Activated T-helper 1 cell treated with anti-CD3 and anti-CD28 coated beads, Interleukin-12 subunit alpha, Interleukin-12 subunit beta, Interleukin-2, Interleukin-4 antibody, amounts not matched to agents 30 ng/mL and 10 ng/mL and 1 ng/mL, durations not matched to agents 14 hours and 24 hours and 36 hours (primary cell): ENCODE measurements around the gene IFNG-AS1. TPM values are rescaled to one million over a fixed set of nuclear protein-coding genes. Genes with fewer than 3 reads are reported as not detected.

Source experiments
- DNase-seq: peaks from one replicate; pipeline ENCODE4 v3.0.0; 2021; ENCODE audit warnings: low spot score
- H3K27ac Mint-ChIP-seq: one replicate; pipeline ENCODE4 v1.8.0; 2021; ENCODE audit warnings: mild to moderate bottlenecking, mixed read lengths
- H3K27me3 Mint-ChIP-seq: one replicate; pipeline ENCODE4 v1.8.0; 2022; ENCODE audit warnings: mild to moderate bottlenecking, moderate library complexity, mixed read lengths; ENCODE audit not compliant: insufficient read depth
- H3K36me3 Mint-ChIP-seq: one replicate; pipeline ENCODE4 v1.8.0; 2021; ENCODE audit warnings: low read depth, mixed read lengths
- H3K4me1 Mint-ChIP-seq: one replicate; pipeline ENCODE4 v1.8.0; 2021; ENCODE audit warnings: low read depth, mixed read lengths
- H3K4me3 Mint-ChIP-seq: one replicate; pipeline ENCODE4 v1.8.0; 2021; ENCODE audit warnings: mild to moderate bottlenecking, moderate library complexity, mixed read lengths
- H3K9me3 Mint-ChIP-seq: one replicate; pipeline ENCODE4 v1.8.0; 2021; ENCODE audit warnings: mixed read lengths
- intact Hi-C: fragments of 100-400 bp; cut with micrococcal nuclease; formaldehyde crosslinking; loops from one replicate; pipeline ENCODE4 v1.15.1; 2024
- total RNA-seq: library from RNA; stranded (reverse); gene quantifications from 2 replicates; pipeline ENCODE4 v1.2.3, GENCODE V29; 2022

Gene IFNG-AS1
- total RNA-seq, 1 donor from 2014 or later = 0.41 TPM

GRCh38 chr12:67969134-67969802 is 20.0 kb upstream of the IFNG-AS1 start:
- no peak overlapping the region for H3K27ac Mint-ChIP-seq
- H3K27me3 Mint-ChIP-seq = no peaks in the 10 kb centered on the region
- H3K9me3 Mint-ChIP-seq = peaks cover 4% of the 10 kb centered on the region
- DNase-seq = no peak
- no peaks in the 10 kb centered on the region for H3K4me1 Mint-ChIP-seq
- H3K36me3 Mint-ChIP-seq = no peaks in the 10 kb centered on the region
- no peak overlapping the region for H3K4me3 Mint-ChIP-seq
- intact Hi-C loops = no loop called here

DNA sequence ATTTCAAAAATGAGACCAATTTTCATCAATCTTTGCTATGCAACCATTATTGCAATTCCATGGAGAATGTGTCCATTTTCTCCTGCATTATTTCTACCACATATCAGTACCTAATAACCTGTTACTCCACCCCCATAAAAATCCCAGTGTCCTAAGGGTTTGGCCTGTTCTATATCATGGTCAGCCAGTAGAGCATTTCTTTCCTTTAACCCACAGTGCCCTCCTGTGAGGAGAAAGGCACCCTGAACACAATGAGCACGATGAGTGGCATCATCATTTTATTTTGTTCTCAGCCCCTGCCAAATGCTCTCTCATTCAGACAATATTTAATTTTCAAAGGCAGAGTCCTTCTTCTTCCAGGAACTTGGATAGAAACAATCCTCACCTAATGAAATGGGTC is 11.6 kb upstream of the IFNG-AS1 start:
- no peak for DNase-seq
- Mint-ChIP-seq H3K36me3 (peaks cover 8% of the 10 kb centered on the region), H3K27ac (no peak overlapping the region), H3K4me1 (peaks cover 6% of the 10 kb centered on the region), H3K9me3 (peaks cover 39% of the 10 kb centered on the region), H3K27me3 (no peaks in the 10 kb centered on the region), H3K4me3 (no peak overlapping the region)
- intact Hi-C loops = no loop called here

DNA sequence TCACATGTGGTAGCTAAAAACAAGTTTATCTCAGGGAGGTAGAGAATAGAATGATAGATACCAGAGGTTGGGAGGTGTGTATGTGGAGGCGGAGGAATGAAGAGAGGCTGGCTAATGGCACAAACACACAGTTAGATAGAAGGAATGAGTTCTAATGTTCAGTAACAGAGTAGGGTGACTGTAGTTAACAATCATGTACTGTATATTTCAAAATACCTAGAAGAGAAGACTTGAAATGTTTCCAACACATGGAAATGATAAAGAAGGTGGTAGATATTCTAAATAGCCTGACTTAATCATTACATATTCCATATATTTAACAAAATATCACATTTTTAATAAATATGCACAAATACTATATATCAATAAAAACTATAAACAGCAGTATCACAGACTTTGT is 8.9 kb upstream of the IFNG-AS1 start:
- no peaks in the 10 kb centered on the region for H3K27me3 Mint-ChIP-seq
- no peak for DNase-seq
- no peak overlapping the region for H3K27ac Mint-ChIP-seq
- H3K4me1 Mint-ChIP-seq = peaks cover 11% of the 10 kb centered on the region
- intact Hi-C loops = no loop called here
- H3K9me3 Mint-ChIP-seq = peaks cover 35% of the 10 kb centered on the region
- peaks cover 7% of the 10 kb centered on the region for H3K36me3 Mint-ChIP-seq
- H3K4me3 Mint-ChIP-seq = no peak overlapping the region

GRCh38 chr12:67981287-67982162 is 7.7 kb upstream of the IFNG-AS1 start:
- H3K36me3 Mint-ChIP-seq = peaks cover 8% of the 10 kb centered on the region
- peaks cover 11% of the 10 kb centered on the region for H3K4me1 Mint-ChIP-seq
- no peak overlapping the region for H3K27ac Mint-ChIP-seq
- intact Hi-C loops = no loop called here
- no peak for DNase-seq
- no peaks in the 10 kb centered on the region for H3K27me3 Mint-ChIP-seq
- no peak overlapping the region for H3K4me3 Mint-ChIP-seq
- H3K9me3 Mint-ChIP-seq = peaks cover 38% of the 10 kb centered on the region

DNA sequence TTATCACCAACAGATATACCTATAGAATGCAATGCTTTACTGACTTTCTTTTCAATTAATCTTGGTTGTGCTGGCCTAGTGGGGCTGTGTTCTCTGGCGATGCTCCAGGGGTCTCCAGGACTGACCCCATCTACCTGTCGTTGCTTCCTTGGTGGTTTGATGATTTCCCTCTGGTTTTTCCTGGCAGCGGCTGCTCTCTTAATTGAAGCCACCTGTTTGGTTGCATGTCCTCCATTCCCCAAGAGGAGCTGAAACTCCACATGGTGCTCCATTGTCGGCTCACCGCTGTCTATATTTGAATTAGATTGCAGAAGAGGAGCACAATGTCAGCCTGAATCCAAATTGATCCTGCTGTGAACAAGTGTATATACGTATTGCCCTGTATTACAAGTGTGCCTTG is 7.1 kb upstream of the IFNG-AS1 start:
- Mint-ChIP-seq H3K27me3 (no peaks in the 10 kb centered on the region), H3K4me3 (no peak overlapping the region), H3K36me3 (peaks cover 11% of the 10 kb centered on the region), H3K9me3 (peaks cover 41% of the 10 kb centered on the region), H3K4me1 (peaks cover 14% of the 10 kb centered on the region), H3K27ac (no peak overlapping the region)
- intact Hi-C loops = no loop called here
- no peak for DNase-seq

GRCh38 chr12:67986632-67987031 is 2.6 kb upstream of the IFNG-AS1 start:
- H3K4me1 Mint-ChIP-seq = peaks cover 56% of the 10 kb centered on the region
- peaks cover 32% of the 10 kb centered on the region for H3K9me3 Mint-ChIP-seq
- H3K27ac Mint-ChIP-seq = no peak overlapping the region
- intact Hi-C loops = no loop called here
- no peak overlapping the region for H3K4me3 Mint-ChIP-seq
- DNase-seq = no peak
- H3K36me3 Mint-ChIP-seq = peaks cover 13% of the 10 kb centered on the region
- H3K27me3 Mint-ChIP-seq = no peaks in the 10 kb centered on the region

DNA sequence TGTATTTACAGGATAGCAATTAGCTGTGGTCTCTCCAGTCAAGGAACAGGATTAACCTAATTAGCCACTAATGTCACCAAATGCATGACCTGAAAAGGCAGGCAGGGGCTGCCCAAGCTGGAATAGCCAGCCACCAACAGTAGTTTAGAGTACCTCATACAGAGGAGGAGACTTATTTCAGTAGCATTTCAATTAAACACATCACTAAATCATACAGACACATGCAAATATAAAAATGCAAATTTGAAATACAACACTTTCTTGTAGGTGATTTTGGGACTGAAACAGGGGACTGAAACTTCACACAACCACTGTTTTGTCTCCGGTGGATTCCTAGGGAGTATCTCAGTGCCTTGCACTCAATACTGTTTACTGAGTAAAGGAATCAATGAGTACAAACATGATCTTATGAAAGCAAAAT is 636 bp upstream of the IFNG-AS1 start:
- intact Hi-C loops = loop anchor here (1.0 to 2.0 kb wide), 3 partner anchors 8 to 542 kb away; no protein-coding TSS in a partner anchor
- H3K27ac Mint-ChIP-seq = peak overlapping the region; percentile 71
- H3K4me1 Mint-ChIP-seq = peaks cover 62% of the 10 kb centered on the region
- no peak for DNase-seq
- peaks cover 34% of the 10 kb centered on the region for H3K9me3 Mint-ChIP-seq
- H3K27me3 Mint-ChIP-seq = no peaks in the 10 kb centered on the region
- H3K4me3 Mint-ChIP-seq = peak overlapping the region; percentile 81
- H3K36me3 Mint-ChIP-seq = peaks cover 13% of the 10 kb centered on the region

GRCh38 chr12:67991158-67991557 is 1.9 kb downstream of the IFNG-AS1 start:
- DNase-seq = peak; percentile 48
- Mint-ChIP-seq H3K27ac (peak overlapping the region; percentile 91), H3K27me3 (no peaks in the 10 kb centered on the region)

DNA sequence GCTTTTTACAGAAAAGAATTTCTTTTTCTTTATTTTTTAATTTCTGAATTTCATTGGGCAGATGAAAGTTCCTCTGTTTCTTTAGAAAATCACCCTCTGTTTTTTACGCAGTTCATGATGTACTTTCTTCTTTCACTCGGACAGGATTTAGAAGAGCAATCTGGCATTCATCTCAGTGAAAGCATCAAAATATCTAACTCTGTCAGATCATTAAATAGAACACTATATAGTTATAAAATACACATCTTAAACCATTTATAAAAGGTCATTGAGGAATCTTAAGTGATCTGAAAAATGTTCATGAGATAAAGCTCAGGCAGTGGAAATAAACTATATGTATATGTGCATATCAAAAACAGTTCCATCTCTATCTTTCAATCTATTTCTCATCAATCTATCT is 3.9 kb downstream of the IFNG-AS1 start:
- H3K9me3 Mint-ChIP-seq = peaks cover 15% of the 10 kb centered on the region
- no peak overlapping the region for H3K4me3 Mint-ChIP-seq
- H3K36me3 Mint-ChIP-seq = peaks cover 10% of the 10 kb centered on the region
- H3K27ac Mint-ChIP-seq = no peak overlapping the region
- H3K4me1 Mint-ChIP-seq = peaks cover 80% of the 10 kb centered on the region
- intact Hi-C loops = no loop called here
- DNase-seq = no peak
- H3K27me3 Mint-ChIP-seq = no peaks in the 10 kb centered on the region

More at GRCh38 chr12:67991158-67991557, 1.9 kb downstream of the IFNG-AS1 start:
- H3K4me3 Mint-ChIP-seq = peak overlapping the region; percentile 78
- peaks cover 17% of the 10 kb centered on the region for H3K36me3 Mint-ChIP-seq
- intact Hi-C loops = loop anchor here (1.0 kb wide), 1 partner anchor 46 kb away; no protein-coding TSS in a partner anchor
- H3K4me1 Mint-ChIP-seq = peaks cover 77% of the 10 kb centered on the region
- peaks cover 30% of the 10 kb centered on the region for H3K9me3 Mint-ChIP-seq

GRCh38 chr12:67994046-67994445 is 4.8 kb downstream of the IFNG-AS1 start:
- peaks cover 79% of the 10 kb centered on the region for H3K4me1 Mint-ChIP-seq
- no peak overlapping the region for H3K4me3 Mint-ChIP-seq

DNA sequence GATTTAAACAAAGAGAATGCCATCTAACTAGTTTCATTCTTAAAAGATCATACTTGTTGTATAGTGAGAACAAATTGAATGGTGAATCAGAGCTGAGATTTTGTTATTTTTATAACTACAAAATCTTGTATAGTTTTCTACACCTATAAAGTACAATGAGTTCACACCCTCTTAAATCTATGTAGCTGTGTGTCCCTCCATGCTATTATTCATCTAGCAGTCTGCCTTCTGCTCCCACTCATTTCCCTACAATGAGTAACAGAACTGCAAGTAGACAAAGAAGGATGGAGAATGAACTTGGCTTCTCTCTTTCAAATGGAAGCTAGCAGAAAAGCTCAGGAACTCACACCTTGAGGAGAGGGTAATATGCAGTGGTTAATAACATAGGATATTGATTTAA is 7.1 kb downstream of the IFNG-AS1 start:
- intact Hi-C loops = loop anchor here (1.0 to 5.0 kb wide), 2 partner anchors 8 to 281 kb away; no protein-coding TSS in a partner anchor
- H3K27me3 Mint-ChIP-seq = no peaks in the 10 kb centered on the region
- peaks cover 69% of the 10 kb centered on the region for H3K4me1 Mint-ChIP-seq
- H3K4me3 Mint-ChIP-seq = no peak overlapping the region
- peaks cover 14% of the 10 kb centered on the region for H3K36me3 Mint-ChIP-seq
- peaks cover 5% of the 10 kb centered on the region for H3K9me3 Mint-ChIP-seq
- peak overlapping the region; percentile 1 for H3K27ac Mint-ChIP-seq
- no peak for DNase-seq

More at GRCh38 chr12:67994046-67994445, 4.8 kb downstream of the IFNG-AS1 start:
- intact Hi-C loops = no loop called here
- Mint-ChIP-seq H3K27me3 (no peaks in the 10 kb centered on the region), H3K9me3 (peaks cover 11% of the 10 kb centered on the region), H3K36me3 (peaks cover 12% of the 10 kb centered on the region), H3K27ac (no peak overlapping the region)
- DNase-seq = no peak

GRCh38 chr12:67998379-67998778 is 9.1 kb downstream of the IFNG-AS1 start:
- peak overlapping the region; percentile 59 for H3K27ac Mint-ChIP-seq
- intact Hi-C loops = loop anchor here (1.0 to 5.0 kb wide), 3 partner anchors 39 to 279 kb away; no protein-coding TSS in a partner anchor
- H3K4me3 Mint-ChIP-seq = no peak overlapping the region
- peaks cover 16% of the 10 kb centered on the region for H3K36me3 Mint-ChIP-seq
- no peaks in the 10 kb centered on the region for H3K27me3 Mint-ChIP-seq
- H3K9me3 Mint-ChIP-seq = no peaks in the 10 kb centered on the region
- peaks cover 58% of the 10 kb centered on the region for H3K4me1 Mint-ChIP-seq
- no peak for DNase-seq

- Mint-ChIP-seq H3K4me1 (peaks cover 50% of the 10 kb centered on the region), H3K36me3 (peaks cover 17% of the 10 kb centered on the region), H3K9me3 (no peaks in the 10 kb centered on the region)
Observed at GRCh38 chr12:67999244-67999643, 10.0 kb downstream of the IFNG-AS1 start.

More at GRCh38 chr12:67999244-67999643, 10.0 kb downstream of the IFNG-AS1 start:
- Mint-ChIP-seq H3K27me3 (no peaks in the 10 kb centered on the region), H3K27ac (peak overlapping the region; percentile 34), H3K4me3 (no peak overlapping the region)
- intact Hi-C loops = loop anchor here (5.0 kb wide), 1 partner anchor 278 kb away; no protein-coding TSS in a partner anchor
- DNase-seq = no peak
